ENCODE data around the gene PANK2. TPM values are rescaled to one million over a fixed set of nuclear protein-coding genes. Genes with fewer than 3 reads are reported as not detected.

PANK2 gene
- polyA plus RNA-seq, 1 donor (not counting 4 experiments of a cell fraction or from before 2014, with no cell fraction given), result 23.6 TPM

GRCh38 chr20:3854462-3854871 lies 34.7 kb upstream of the PANK2 start:
- H3K36me3 ChIP-seq (ENCODE audit: control insufficient read depth in 2 of 2, extremely low read depth in 1 of 2, insufficient read depth in 2 of 2, low read length in 2 of 2), result peaks cover 14 to 15% of the 10 kb centered on the region in 2 experiments
- no peak overlapping the region for H3K9ac ChIP-seq (ENCODE audit: control insufficient read depth, extremely low read depth, insufficient read depth, low read length)
- dilution Hi-C loops (cut with MboI; ENCODE audit: extremely low pct_ligation_motif_present, low sequenced_read_pairs), result no loop called here

GRCh38 chr20:3857405-3857804 lies 31.8 kb upstream of the PANK2 start:
- Histone ChIP-seq H3K9me3 (ENCODE audit: control insufficient read depth, low read depth, low read length) (no peaks in the 10 kb centered on the region), H3K9me1 (ENCODE audit: control insufficient read depth, extremely low read depth, insufficient read depth, low read length) (no peaks in the 10 kb centered on the region), H3K27ac (ENCODE audit: control insufficient read depth, insufficient read depth, low read length) (no peak overlapping the region), H4K20me1 (ENCODE audit: control insufficient read depth, extremely low read depth, insufficient read depth, low read length) (no peaks in the 10 kb centered on the region), H3K27me3 (ENCODE audit: control insufficient read depth, extremely low read depth, insufficient read depth, low read length) (no peaks in the 10 kb centered on the region), H3K9ac (ENCODE audit: control insufficient read depth, extremely low read depth, insufficient read depth, low read length) (no peak overlapping the region), H3K4me2 (ENCODE audit: control insufficient read depth, extremely low read depth, insufficient read depth, low read depth, low read length) (no peak overlapping the region), H3K79me2 (ENCODE audit: control insufficient read depth, insufficient read depth, low read length) (peaks cover 2% of the 10 kb centered on the region), H3K4me3 (ENCODE audit: control insufficient read depth in 2 of 3, extremely low read depth in 1 of 3, insufficient read depth in 2 of 3, low read depth in 1 of 3, low read length in 3 of 3) (no peak overlapping the region), H3K4me1 (ENCODE audit: control insufficient read depth, extremely low read depth, insufficient read depth, low read length) (peaks cover 8% of the 10 kb centered on the region), H2AFZ (ENCODE audit: control insufficient read depth, low read length) (no peak overlapping the region), H3K36me3 (ENCODE audit: control insufficient read depth in 2 of 2, extremely low read depth in 1 of 2, insufficient read depth in 2 of 2, low read length in 2 of 2) (peaks cover 18 to 27% of the 10 kb centered on the region in 2 experiments)
- dilution Hi-C loops (cut with MboI; ENCODE audit: extremely low pct_ligation_motif_present, low sequenced_read_pairs), result no loop called here
- no peak for TF ChIP-seq EZH2 (IDR thresholded peaks at IDR 0.05; ENCODE audit: low read length)
- no peak for TF ChIP-seq CTCF (optimal IDR thresholded peaks at IDR 0.05 in 1 of 3, IDR thresholded peaks at IDR 0.05 in 1 of 3, conservative IDR thresholded peaks at IDR 0.05 in 1 of 3; ENCODE audit: extremely low read depth in 1 of 3, insufficient read depth in 2 of 3, low read length in 3 of 3)
- DNase-seq (ENCODE audit: low read depth, low spot score), result no peak
- FAIRE-seq, result no peak

More at GRCh38 chr20:3854462-3854871, 34.7 kb upstream of the PANK2 start:
- Histone ChIP-seq H3K9me1 (ENCODE audit: control insufficient read depth, extremely low read depth, insufficient read depth, low read length) (no peaks in the 10 kb centered on the region), H3K79me2 (ENCODE audit: control insufficient read depth, insufficient read depth, low read length) (peaks cover 10% of the 10 kb centered on the region), H2AFZ (ENCODE audit: control insufficient read depth, low read length) (no peak overlapping the region), H3K4me1 (ENCODE audit: control insufficient read depth, extremely low read depth, insufficient read depth, low read length) (peaks cover 8% of the 10 kb centered on the region), H3K4me2 (ENCODE audit: control insufficient read depth, extremely low read depth, insufficient read depth, low read depth, low read length) (no peak overlapping the region), H4K20me1 (ENCODE audit: control insufficient read depth, extremely low read depth, insufficient read depth, low read length) (no peaks in the 10 kb centered on the region), H3K27me3 (ENCODE audit: control insufficient read depth, extremely low read depth, insufficient read depth, low read length) (no peaks in the 10 kb centered on the region), H3K9me3 (ENCODE audit: control insufficient read depth, low read depth, low read length) (no peaks in the 10 kb centered on the region), H3K4me3 (ENCODE audit: control insufficient read depth in 2 of 3, extremely low read depth in 1 of 3, insufficient read depth in 2 of 3, low read depth in 1 of 3, low read length in 3 of 3) (no peak overlapping the region), H3K27ac (ENCODE audit: control insufficient read depth, insufficient read depth, low read length) (no peak overlapping the region)
- DNase-seq (ENCODE audit: low read depth, low spot score) (no peak), FAIRE-seq (no peak)
- TF ChIP-seq CTCF (optimal IDR thresholded peaks at IDR 0.05 in 1 of 3, IDR thresholded peaks at IDR 0.05 in 1 of 3, conservative IDR thresholded peaks at IDR 0.05 in 1 of 3; ENCODE audit: extremely low read depth in 1 of 3, insufficient read depth in 2 of 3, low read length in 3 of 3) (no peak), EZH2 (IDR thresholded peaks at IDR 0.05; ENCODE audit: low read length) (no peak)

Measured in keratinocyte (primary cell).